Measurements from ENCODE around the gene M6PR. TPM values are rescaled to one million over a fixed set of nuclear protein-coding genes. Genes with fewer than 3 reads are reported as not detected.

The M6PR gene
- 141 and 243 TPM in 2 replicates for total RNA-seq

DNA sequence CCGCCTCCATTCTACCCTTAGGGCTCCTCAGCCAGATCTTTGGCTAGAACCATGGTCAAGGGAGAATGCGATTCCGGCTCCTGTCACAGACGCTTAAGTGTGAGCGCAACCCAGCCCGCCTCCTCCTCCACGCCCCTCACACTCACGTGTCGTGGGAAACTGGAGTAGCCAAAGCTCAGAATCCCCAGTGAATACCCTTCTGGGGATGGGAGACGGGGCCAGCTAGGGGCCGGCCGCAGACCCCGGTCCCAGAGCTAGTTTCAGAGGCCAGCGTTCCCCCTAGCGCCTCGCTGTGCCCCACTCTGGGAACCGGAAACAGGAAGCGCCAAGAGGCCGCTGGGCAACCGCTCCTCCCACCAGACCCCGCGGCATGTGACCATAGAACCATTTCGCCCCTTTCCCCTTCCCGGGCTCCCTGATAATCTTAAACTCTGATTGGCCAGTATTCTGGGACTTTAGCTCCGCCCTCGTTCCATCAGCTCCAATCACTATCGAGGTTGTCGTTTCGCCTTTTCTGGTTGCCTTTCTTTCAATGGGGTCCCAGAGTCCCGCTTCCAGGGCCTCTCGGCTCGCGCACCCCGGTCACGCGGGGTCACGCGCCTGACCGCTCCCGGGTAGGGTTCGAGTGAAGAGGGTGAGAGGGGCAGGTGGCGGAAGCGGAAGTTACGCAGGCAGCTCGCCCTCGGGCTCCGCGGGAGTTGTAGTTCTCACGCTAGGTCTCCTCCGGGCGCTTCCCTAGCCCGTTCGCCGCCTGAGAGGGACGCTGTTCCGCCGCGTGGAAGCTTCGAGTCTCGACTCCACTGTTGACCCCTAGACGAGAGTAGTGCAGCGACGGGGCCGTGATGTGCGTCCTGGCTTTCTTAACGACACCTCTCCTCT is at the start of gene M6PR:
Gene M6PR (minus strand): TSS at position 304 of the 879 bp plus-strand sequence. CDS start 3,241 bp downstream, outside the sequence.

DNA sequence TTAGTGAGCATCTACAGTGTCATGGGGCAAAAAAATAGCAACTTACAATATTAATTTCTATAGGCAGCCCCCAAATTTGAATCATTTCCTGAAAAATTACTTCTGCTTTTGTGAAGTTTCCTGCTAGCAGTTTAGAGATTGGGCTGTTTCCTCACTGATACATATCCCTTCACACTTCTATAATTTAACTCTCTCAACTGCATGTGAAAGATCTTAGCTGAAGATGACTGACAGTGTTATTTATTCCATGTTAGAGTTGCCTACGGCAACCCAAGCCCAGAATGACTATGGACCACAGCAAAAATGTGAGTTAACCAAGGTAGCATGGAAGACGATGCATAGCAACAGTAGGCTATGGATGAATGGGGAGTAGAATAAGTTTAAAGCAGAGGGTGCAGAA is 40.0 kb upstream of the M6PR start, which contains the start of gene KLRG1:
Gene KLRG1 (plus strand): TSS at position 134 of the 400 bp plus-strand sequence. CDS start 90 bp downstream, at position 224.

GRCh38 chr12:8914033-8914715 is 35.3 kb downstream of the M6PR start, which contains the start of gene PHC1:
Gene PHC1, plus strand, starts transcription at chr12:8914509. Its CDS starts 3,169 bp downstream, at chr12:8917678.

Other genes starting within 250 kb of the M6PR start
- gene A2ML1, start 127.0 kb downstream of the M6PR start, total RNA-seq: 0.72 TPM in 1 of 2 replicates, not detected in the other
- 20.9 and 38.7 TPM in 2 replicates for gene PHC1, start 35.1 kb downstream of the M6PR start, total RNA-seq
- 0.29 TPM in 1 of 2 replicates, not detected in the other for gene KLRG1, start 39.9 kb upstream of the M6PR start, total RNA-seq
- gene A2M, start 166.3 kb upstream of the M6PR start, total RNA-seq: 1.8 and 10.2 TPM in 2 replicates